ELR (cell line): ENCODE results near the gene SCIN.

Experiments used
- DNase-seq: peaks from one replicate; pipeline ENCODE4 v3.0.0-alpha.2; 2015; ENCODE audit warnings: low read depth

The SCIN gene

GRCh38 chr7:12567015-12567414 lies 3.5 kb upstream of the SCIN start:
- DNase-seq = no peak

- no peak for DNase-seq
Observed at GRCh38 chr7:12569673-12570072, 847 bp upstream of the SCIN start.

GRCh38 chr7:12570168-12570533 lies 369 bp upstream of the SCIN start:
- DNase-seq = peak; percentile 36

GRCh38 chr7:12571691-12572090 lies 1.2 kb downstream of the SCIN start:
- DNase-seq = no peak

- no peak for DNase-seq
Observed at GRCh38 chr7:12572941-12573575, 2.5 kb downstream of the SCIN start.

- no peak for DNase-seq
Observed at GRCh38 chr7:12573885-12574284, 3.4 kb downstream of the SCIN start.

GRCh38 chr7:12578930-12579640 lies 8.6 kb downstream of the SCIN start:
- DNase-seq = no peak

GRCh38 chr7:12581897-12582296 lies 11.4 kb downstream of the SCIN start:
- peak; percentile 12 for DNase-seq

GRCh38 chr7:12582362-12582761 lies 11.8 kb downstream of the SCIN start:
- DNase-seq = no peak

GRCh38 chr7:12583176-12583575 lies 12.7 kb downstream of the SCIN start:
- DNase-seq = peak; percentile 25

- no peak for DNase-seq
Observed at GRCh38 chr7:12583922-12584321, 13.4 kb downstream of the SCIN start.

GRCh38 chr7:12584930-12585329 lies 14.4 kb downstream of the SCIN start:
- no peak for DNase-seq

GRCh38 chr7:12586271-12586670 lies 15.8 kb downstream of the SCIN start:
- DNase-seq = no peak

- no peak for DNase-seq
Observed at GRCh38 chr7:12588259-12588904, 17.9 kb downstream of the SCIN start.

GRCh38 chr7:12590559-12590958 lies 20.0 kb downstream of the SCIN start:
- DNase-seq = no peak

GRCh38 chr7:12594122-12594897 lies 23.8 kb downstream of the SCIN start:
- DNase-seq = peak; percentile 48

GRCh38 chr7:12595148-12595547 lies 24.6 kb downstream of the SCIN start:
- no peak for DNase-seq

GRCh38 chr7:12596225-12596790 lies 25.8 kb downstream of the SCIN start:
- DNase-seq = no peak

- no peak for DNase-seq
Observed at GRCh38 chr7:12601302-12601869, 30.9 kb downstream of the SCIN start.

- DNase-seq = peak; percentile 47
Observed at GRCh38 chr7:12607134-12607533, 36.6 kb downstream of the SCIN start.

- DNase-seq = no peak
Observed at GRCh38 chr7:12609561-12609960, 39.0 kb downstream of the SCIN start.

GRCh38 chr7:12610899-12611298 lies 40.4 kb downstream of the SCIN start:
- no peak for DNase-seq
